Measurements from ENCODE around the gene OR1F1. TPM values are rescaled to one million over a fixed set of nuclear protein-coding genes. Genes with fewer than 3 reads are reported as not detected.

The OR1F1 gene
- total and polyA plus RNA-seq, 2 experiments from 2014 or later = 0.38 TPM; not detected in 1

- Histone ChIP-seq H3F3A (replicated peaks; ENCODE audit: low read depth) (peaks cover 10% of the 10 kb centered on the region), H2AFZ (peak within 1 kb of the TSS; percentile 99), H3K4me3 (peak within 1 kb of the TSS; percentile 99), H3K4me1 (ENCODE audit: insufficient read depth) (no peaks in the 10 kb centered on the region), H3K4me2 (peak within 1 kb of the TSS; percentile 89), H3K9me2 (ENCODE audit: insufficient read depth) (peaks cover 10% of the 10 kb centered on the region; the same call in 1 of the 2 replicates), H3K36me3 (ENCODE audit: insufficient read depth) (peaks cover 27% of the 10 kb centered on the region), H3K27ac (ENCODE audit: low read depth) (peak within 1 kb of the TSS; percentile 79), H3K79me2 (replicated peaks; ENCODE audit: insufficient read depth) (no peaks in the 10 kb centered on the region; the same call in 1 of the 2 replicates), H4K20me1 (replicated peaks; ENCODE audit: insufficient read depth) (no peaks in the 10 kb centered on the region), H3K27me3 (ENCODE audit: insufficient read depth) (no peaks in the 10 kb centered on the region)
- Mint-ChIP-seq H3K27ac (peak within 1 kb of the TSS; percentile 76), H3K36me3 (ENCODE audit: low read depth) (peaks cover 51% of the 10 kb centered on the region), H3K27me3 (ENCODE audit: insufficient read depth, low read depth, poor library complexity) (peaks cover 12% of the 10 kb centered on the region), H3K9me3 (peaks cover 50% of the 10 kb centered on the region), H3K4me3 (peak within 1 kb of the TSS; percentile 87), H3K4me1 (peaks cover 8% of the 10 kb centered on the region)
- peak; percentile 98 for DNase-seq (ENCODE audit: low spot score)
- TF ChIP-seq, protein P1, sequence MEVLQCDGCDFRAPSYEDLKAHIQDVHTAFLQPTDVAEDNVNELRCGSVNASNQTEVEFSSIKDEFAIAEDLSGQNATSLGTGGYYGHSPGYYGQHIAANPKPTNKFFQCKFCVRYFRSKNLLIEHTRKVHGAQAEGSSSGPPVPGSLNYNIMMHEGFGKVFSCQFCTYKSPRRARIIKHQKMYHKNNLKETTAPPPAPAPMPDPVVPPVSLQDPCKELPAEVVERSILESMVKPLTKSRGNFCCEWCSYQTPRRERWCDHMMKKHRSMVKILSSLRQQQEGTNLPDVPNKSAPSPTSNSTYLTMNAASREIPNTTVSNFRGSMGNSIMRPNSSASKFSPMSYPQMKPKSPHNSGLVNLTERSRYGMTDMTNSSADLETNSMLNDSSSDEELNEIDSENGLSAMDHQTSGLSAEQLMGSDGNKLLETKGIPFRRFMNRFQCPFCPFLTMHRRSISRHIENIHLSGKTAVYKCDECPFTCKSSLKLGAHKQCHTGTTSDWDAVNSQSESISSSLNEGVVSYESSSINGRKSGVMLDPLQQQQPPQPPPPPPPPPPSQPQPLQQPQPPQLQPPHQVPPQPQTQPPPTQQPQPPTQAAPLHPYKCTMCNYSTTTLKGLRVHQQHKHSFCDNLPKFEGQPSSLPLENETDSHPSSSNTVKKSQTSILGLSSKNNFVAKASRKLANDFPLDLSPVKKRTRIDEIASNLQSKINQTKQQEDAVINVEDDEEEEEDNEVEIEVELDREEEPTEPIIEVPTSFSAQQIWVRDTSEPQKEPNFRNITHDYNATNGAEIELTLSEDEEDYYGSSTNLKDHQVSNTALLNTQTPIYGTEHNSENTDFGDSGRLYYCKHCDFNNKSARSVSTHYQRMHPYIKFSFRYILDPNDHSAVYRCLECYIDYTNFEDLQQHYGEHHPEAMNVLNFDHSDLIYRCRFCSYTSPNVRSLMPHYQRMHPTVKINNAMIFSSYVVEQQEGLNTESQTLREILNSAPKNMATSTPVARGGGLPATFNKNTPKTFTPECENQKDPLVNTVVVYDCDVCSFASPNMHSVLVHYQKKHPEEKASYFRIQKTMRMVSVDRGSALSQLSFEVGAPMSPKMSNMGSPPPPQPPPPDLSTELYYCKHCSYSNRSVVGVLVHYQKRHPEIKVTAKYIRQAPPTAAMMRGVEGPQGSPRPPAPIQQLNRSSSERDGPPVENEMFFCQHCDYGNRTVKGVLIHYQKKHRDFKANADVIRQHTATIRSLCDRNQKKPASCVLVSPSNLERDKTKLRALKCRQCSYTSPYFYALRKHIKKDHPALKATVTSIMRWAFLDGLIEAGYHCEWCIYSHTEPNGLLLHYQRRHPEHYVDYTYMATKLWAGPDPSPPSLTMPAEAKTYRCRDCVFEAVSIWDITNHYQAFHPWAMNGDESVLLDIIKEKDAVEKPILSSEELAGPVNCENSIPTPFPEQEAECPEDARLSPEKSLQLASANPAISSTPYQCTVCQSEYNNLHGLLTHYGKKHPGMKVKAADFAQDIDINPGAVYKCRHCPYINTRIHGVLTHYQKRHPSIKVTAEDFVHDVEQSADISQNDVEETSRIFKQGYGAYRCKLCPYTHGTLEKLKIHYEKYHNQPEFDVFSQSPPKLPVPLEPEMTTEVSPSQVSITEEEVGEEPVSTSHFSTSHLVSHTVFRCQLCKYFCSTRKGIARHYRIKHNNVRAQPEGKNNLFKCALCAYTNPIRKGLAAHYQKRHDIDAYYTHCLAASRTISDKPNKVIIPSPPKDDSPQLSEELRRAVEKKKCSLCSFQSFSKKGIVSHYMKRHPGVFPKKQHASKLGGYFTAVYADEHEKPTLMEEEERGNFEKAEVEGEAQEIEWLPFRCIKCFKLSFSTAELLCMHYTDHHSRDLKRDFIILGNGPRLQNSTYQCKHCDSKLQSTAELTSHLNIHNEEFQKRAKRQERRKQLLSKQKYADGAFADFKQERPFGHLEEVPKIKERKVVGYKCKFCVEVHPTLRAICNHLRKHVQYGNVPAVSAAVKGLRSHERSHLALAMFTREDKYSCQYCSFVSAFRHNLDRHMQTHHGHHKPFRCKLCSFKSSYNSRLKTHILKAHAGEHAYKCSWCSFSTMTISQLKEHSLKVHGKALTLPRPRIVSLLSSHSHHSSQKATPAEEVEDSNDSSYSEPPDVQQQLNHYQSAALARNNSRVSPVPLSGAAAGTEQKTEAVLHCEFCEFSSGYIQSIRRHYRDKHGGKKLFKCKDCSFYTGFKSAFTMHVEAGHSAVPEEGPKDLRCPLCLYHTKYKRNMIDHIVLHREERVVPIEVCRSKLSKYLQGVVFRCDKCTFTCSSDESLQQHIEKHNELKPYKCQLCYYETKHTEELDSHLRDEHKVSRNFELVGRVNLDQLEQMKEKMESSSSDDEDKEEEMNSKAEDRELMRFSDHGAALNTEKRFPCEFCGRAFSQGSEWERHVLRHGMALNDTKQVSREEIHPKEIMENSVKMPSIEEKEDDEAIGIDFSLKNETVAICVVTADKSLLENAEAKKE (CRISPR knock-in tag; IDR thresholded peaks at IDR 0.05) = no peak
- no peak for TF ChIP-seq ZNF331 (CRISPR knock-in tag; IDR thresholded peaks at IDR 0.05; ENCODE audit: low read depth)
- peak; percentile 90 for TF ChIP-seq ETS1 (IDR thresholded peaks at IDR 0.05)
- no peak for TF ChIP-seq NANOG (IDR thresholded peaks at IDR 0.05; ENCODE audit: borderline replicate concordance)
- no peak for TF ChIP-seq ZNF114 (CRISPR knock-in tag; IDR thresholded peaks at IDR 0.05)
- peak; percentile 83 for TF ChIP-seq POLR2AphosphoS5 (IDR thresholded peaks at IDR 0.05; ENCODE audit: low read depth)
- no peak for TF ChIP-seq EZH2 (IDR thresholded peaks at IDR 0.05; ENCODE audit: low read depth, unreplicated experiment)
- no peak for TF ChIP-seq JUNB (IDR thresholded peaks at IDR 0.05; ENCODE audit: unreplicated experiment)
- no peak for TF ChIP-seq EZH2phosphoT487 (IDR thresholded peaks at IDR 0.05; ENCODE audit: unreplicated experiment)
- no peak for TF ChIP-seq STAT1 (IDR thresholded peaks at IDR 0.05; ENCODE audit: unreplicated experiment)
- no peak for TF ChIP-seq REST (IDR thresholded peaks at IDR 0.05; ENCODE audit: unreplicated experiment)
- peak; percentile 99 for TF ChIP-seq CREB1 (CRISPR knock-in tag; IDR thresholded peaks at IDR 0.05; ENCODE audit: low read depth)
- TF ChIP-seq CTCF (conservative IDR thresholded peaks at IDR 0.05; ENCODE audit: low read depth in 2 of 2) = no peak
- ATAC-seq = peak; percentile 97
These were observed 47.0 kb downstream of the OR1F1 start, which contains the start of gene ZNF200 for GRCh38 chr16:3234857-3235561. Gene ZNF200 (minus strand): TSS chr16:3235158. CDS start chr16:3233755, 1,403 bp downstream.
